SK-N-SH treated with all-trans-retinoic acid at 6 μM for 48 hours (cell line): ENCODE data around the gene XPR1.

Source experiments
- ARNTL ChIP-seq: fragments of 450-650 bp; formaldehyde crosslinking; IDR thresholded peaks from 2 replicates; pipeline ENCODE4 v1.5.0; 2020; ENCODE audit warnings: low read depth, mild to moderate bottlenecking, moderate library complexity, borderline replicate concordance
- ISL1 ChIP-seq: fragments of 250-450 bp; sonication (Bioruptor Pico); IDR thresholded peaks from 2 replicates; pipeline ENCODE4 v2.1.2; 2022; ENCODE audit warnings: mild to moderate bottlenecking, moderate library complexity
- PATZ1 ChIP-seq: fragments of 250-450 bp; sonication (Bioruptor Pico); IDR thresholded peaks from 2 replicates; pipeline ENCODE4 v1.8.0; 2020; ENCODE audit warnings: mild to moderate bottlenecking, moderate library complexity, borderline replicate concordance
- RARB ChIP-seq: fragments of 250-450 bp; sonication (Bioruptor Pico); IDR thresholded peaks from 2 replicates; pipeline ENCODE4 v1.8.0; 2021; ENCODE audit warnings: mild to moderate bottlenecking, moderate library complexity
- SNAI2 ChIP-seq: fragments of 250-450 bp; sonication (Bioruptor Pico); IDR thresholded peaks from 2 replicates; pipeline ENCODE4 v1.5.0; 2020; ENCODE audit warnings: mild to moderate bottlenecking, moderate library complexity
- ZFP30 ChIP-seq: fragments of 450-650 bp; formaldehyde crosslinking; IDR thresholded peaks from 2 replicates; pipeline ENCODE4 v1.5.0; 2022; ENCODE audit warnings: mild to moderate bottlenecking, moderate library complexity
- ZNF565 ChIP-seq: fragments of 450-650 bp; formaldehyde crosslinking; conservative IDR thresholded peaks from 2 replicates; pipeline ENCODE4 v1.5.0; 2020; ENCODE audit warnings: low read depth, mild to moderate bottlenecking, moderate library complexity
- ZNF70 ChIP-seq: fragments of 450-650 bp; formaldehyde crosslinking; IDR thresholded peaks from 2 replicates; pipeline ENCODE4 v1.5.0; 2020; ENCODE audit warnings: mild to moderate bottlenecking, moderate library complexity
- TF ChIP-seq, protein P1 (sequence below): fragments of 250-450 bp; sonication (Bioruptor Pico); IDR thresholded peaks from 2 replicates; pipeline ENCODE4 v1.5.1; 2020; ENCODE audit warnings: low read depth, mild to moderate bottlenecking, moderate library complexity
- TF ChIP-seq, protein P2 (sequence below): fragments of 250-450 bp; sonication (Bioruptor Pico); IDR thresholded peaks from 2 replicates; pipeline ENCODE4 v1.5.1; 2021; ENCODE audit warnings: mild to moderate bottlenecking, moderate library complexity

DNA sequence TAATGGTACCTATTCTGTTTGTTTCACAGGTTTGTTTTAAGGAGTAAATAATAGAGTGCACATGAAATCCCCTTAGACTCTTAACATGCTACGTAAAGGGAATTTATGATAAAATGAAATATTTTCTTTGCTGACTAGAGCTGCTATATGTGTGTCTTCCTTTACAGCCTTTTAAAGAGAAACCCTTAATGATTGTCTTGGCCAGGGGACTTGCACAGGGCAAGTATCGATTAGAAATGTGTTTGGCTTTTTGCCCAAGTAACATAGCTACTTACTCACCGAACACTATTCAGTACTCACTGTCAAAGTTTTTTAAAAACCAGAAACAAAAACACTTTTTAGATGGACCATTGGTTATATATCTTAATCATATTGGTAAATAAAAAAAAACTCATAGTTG is 209.6 kb downstream of the XPR1 start:
- TF ChIP-seq ARNTL = no peak
- no peak for TF ChIP-seq ZNF565 (CRISPR knock-in tag)
- no peak for TF ChIP-seq ISL1 (CRISPR knock-in tag)
- no peak for TF ChIP-seq RARB (CRISPR knock-in tag)
- TF ChIP-seq, protein P1, sequence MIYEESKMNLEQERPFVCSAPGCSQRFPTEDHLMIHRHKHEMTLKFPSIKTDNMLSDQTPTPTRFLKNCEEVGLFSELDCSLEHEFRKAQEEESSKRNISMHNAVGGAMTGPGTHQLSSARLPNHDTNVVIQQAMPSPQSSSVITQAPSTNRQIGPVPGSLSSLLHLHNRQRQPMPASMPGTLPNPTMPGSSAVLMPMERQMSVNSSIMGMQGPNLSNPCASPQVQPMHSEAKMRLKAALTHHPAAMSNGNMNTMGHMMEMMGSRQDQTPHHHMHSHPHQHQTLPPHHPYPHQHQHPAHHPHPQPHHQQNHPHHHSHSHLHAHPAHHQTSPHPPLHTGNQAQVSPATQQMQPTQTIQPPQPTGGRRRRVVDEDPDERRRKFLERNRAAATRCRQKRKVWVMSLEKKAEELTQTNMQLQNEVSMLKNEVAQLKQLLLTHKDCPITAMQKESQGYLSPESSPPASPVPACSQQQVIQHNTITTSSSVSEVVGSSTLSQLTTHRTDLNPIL = no peak
- TF ChIP-seq ZFP30 (CRISPR knock-in tag) = no peak
- no peak for TF ChIP-seq ZNF70
- TF ChIP-seq SNAI2 (CRISPR knock-in tag) = no peak
- TF ChIP-seq, protein P2, sequence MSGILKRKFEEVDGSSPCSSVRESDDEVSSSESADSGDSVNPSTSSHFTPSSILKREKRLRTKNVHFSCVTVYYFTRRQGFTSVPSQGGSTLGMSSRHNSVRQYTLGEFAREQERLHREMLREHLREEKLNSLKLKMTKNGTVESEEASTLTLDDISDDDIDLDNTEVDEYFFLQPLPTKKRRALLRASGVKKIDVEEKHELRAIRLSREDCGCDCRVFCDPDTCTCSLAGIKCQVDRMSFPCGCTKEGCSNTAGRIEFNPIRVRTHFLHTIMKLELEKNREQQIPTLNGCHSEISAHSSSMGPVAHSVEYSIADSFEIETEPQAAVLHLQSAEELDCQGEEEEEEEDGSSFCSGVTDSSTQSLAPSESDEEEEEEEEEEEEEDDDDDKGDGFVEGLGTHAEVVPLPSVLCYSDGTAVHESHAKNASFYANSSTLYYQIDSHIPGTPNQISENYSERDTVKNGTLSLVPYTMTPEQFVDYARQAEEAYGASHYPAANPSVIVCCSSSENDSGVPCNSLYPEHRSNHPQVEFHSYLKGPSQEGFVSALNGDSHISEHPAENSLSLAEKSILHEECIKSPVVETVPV (CRISPR knock-in tag) = no peak
- no peak for TF ChIP-seq PATZ1 (CRISPR knock-in tag)
